ENCODE data around the gene ADCY10.

Gene ADCY10

DNA sequence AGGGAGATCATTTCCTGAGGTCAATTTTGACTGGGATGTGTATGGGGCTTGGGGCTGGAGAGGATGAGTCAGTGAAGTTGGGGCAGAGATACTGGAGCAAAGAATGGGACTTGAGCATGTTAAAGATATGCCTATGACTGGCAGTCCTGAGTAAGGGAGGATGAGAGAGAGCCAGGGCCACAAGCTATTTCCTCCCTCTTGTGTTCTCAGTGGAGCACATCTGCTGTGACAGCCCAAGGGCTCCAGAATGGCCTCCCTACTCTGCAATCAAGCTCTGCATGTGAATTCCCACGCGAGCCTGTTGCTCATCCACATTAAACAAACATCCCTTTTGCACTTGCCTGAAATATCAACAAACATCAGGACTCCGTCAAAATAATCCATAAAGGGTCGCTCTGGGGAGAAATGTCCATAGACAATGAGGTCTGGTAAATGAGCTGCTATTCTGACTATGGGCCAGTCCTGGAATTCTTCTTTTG lies 9.2 kb downstream of the ADCY10 start:
- Histone ChIP-seq H3K9me3 (ENCODE audit: low read length) (peaks cover 3% of the 10 kb centered on the region; the same call in 1 of the 2 replicates), H3K27ac (ENCODE audit: low read depth, low read length, poor library complexity, severe bottlenecking) (no peak overlapping the region), H3K9ac (ENCODE audit: low read length) (no peak overlapping the region), H3F3A (ENCODE audit: insufficient read depth, low read length) (no peaks in the 10 kb centered on the region), H4K20me1 (ENCODE audit: insufficient read depth, low read length) (no peaks in the 10 kb centered on the region), H3K9me2 (ENCODE audit: low read depth, low read length) (no peaks in the 10 kb centered on the region), H3K4me2 (ENCODE audit: low read length) (no peak overlapping the region), H3K36me3 (ENCODE audit: insufficient read depth, low read length) (no peaks in the 10 kb centered on the region), H2AFZ (ENCODE audit: low read length) (no peak overlapping the region), H3K79me2 (ENCODE audit: insufficient read depth, low read length) (no peaks in the 10 kb centered on the region), H3K4me3 (ENCODE audit: low read depth, low read length, poor library complexity, severe bottlenecking) (no peak overlapping the region), H3K27me3 (ENCODE audit: insufficient read depth, low read length) (no peaks in the 10 kb centered on the region), H3K4me1 (ENCODE audit: insufficient read depth, low read length, severe bottlenecking) (no peaks in the 10 kb centered on the region)
- no peak for TF ChIP-seq EZH2 (IDR thresholded peaks at IDR 0.05; ENCODE audit: borderline replicate concordance, low read length)
- TF ChIP-seq, protein P1, sequence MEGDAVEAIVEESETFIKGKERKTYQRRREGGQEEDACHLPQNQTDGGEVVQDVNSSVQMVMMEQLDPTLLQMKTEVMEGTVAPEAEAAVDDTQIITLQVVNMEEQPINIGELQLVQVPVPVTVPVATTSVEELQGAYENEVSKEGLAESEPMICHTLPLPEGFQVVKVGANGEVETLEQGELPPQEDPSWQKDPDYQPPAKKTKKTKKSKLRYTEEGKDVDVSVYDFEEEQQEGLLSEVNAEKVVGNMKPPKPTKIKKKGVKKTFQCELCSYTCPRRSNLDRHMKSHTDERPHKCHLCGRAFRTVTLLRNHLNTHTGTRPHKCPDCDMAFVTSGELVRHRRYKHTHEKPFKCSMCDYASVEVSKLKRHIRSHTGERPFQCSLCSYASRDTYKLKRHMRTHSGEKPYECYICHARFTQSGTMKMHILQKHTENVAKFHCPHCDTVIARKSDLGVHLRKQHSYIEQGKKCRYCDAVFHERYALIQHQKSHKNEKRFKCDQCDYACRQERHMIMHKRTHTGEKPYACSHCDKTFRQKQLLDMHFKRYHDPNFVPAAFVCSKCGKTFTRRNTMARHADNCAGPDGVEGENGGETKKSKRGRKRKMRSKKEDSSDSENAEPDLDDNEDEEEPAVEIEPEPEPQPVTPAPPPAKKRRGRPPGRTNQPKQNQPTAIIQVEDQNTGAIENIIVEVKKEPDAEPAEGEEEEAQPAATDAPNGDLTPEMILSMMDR (IDR thresholded peaks at IDR 0.05; ENCODE audit: low read length) = no peak

DNA sequence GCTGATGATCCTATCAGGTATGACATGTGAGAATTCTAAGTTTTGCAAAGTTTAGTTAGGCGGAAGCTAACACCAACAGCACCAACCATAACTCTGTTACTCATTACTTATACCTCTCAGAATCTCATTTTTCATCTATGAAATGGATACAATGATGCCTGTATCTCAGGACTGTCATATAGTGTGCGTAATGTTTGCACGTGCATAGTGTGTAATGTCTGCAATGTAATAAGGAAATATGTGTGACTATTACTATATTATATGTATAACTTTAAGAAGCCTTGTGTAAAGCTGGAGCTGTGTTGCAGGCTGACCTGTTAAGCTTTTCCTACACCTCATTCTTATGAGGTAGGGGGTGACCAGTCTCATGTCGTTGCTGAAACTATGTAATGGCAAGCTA lies 13.0 kb downstream of the ADCY10 start:
- Histone ChIP-seq H4K20me1 (ENCODE audit: insufficient read depth, low read length) (no peaks in the 10 kb centered on the region), H3K4me2 (ENCODE audit: low read length) (no peak overlapping the region), H3K79me2 (ENCODE audit: insufficient read depth, low read length) (no peaks in the 10 kb centered on the region), H3K27ac (ENCODE audit: low read depth, low read length, poor library complexity, severe bottlenecking) (no peak overlapping the region), H3K27me3 (ENCODE audit: insufficient read depth, low read length) (no peaks in the 10 kb centered on the region), H3K9me3 (ENCODE audit: low read length) (no peaks in the 10 kb centered on the region), H3F3A (ENCODE audit: insufficient read depth, low read length) (no peaks in the 10 kb centered on the region), H3K4me3 (ENCODE audit: low read depth, low read length, poor library complexity, severe bottlenecking) (no peak overlapping the region), H3K9ac (ENCODE audit: low read length) (no peak overlapping the region), H3K36me3 (ENCODE audit: insufficient read depth, low read length) (no peaks in the 10 kb centered on the region), H2AFZ (ENCODE audit: low read length) (no peak overlapping the region), H3K4me1 (ENCODE audit: insufficient read depth, low read length, severe bottlenecking) (no peaks in the 10 kb centered on the region), H3K9me2 (ENCODE audit: low read depth, low read length) (no peaks in the 10 kb centered on the region)
- no peak for TF ChIP-seq EZH2 (IDR thresholded peaks at IDR 0.05; ENCODE audit: borderline replicate concordance, low read length)
- TF ChIP-seq, protein P1 (IDR thresholded peaks at IDR 0.05; ENCODE audit: low read length) = no peak

DNA sequence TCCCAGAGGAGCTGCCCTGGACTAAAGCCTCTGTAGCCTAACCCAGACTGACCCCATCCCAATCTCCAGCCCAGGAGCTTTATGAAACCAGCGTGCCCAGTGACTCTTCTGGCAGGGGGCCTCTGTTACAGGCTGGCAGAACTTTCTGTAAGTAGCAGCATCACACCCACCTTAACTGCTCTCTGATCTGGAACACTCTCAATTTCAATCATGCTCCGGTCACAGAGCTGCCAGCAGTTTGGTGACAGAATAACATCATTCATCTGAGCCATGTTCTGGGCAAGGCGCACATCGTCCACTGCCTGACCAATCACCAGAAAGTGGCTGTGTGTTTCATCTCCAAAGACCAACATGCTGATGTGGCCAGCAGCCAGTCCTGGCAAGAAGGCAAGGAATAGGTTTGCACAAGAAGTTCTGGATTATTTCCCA lies 14.7 kb downstream of the ADCY10 start:
- no peaks in the 10 kb centered on the region for H3K9me3 ChIP-seq (ENCODE audit: low read length)
- H3K27ac ChIP-seq (ENCODE audit: low read depth, low read length, poor library complexity, severe bottlenecking) = no peak overlapping the region
- no peaks in the 10 kb centered on the region for H3K27me3 ChIP-seq (ENCODE audit: insufficient read depth, low read length)
- no peaks in the 10 kb centered on the region for H3K36me3 ChIP-seq (ENCODE audit: insufficient read depth, low read length)
- H3K4me1 ChIP-seq (ENCODE audit: insufficient read depth, low read length, severe bottlenecking) = no peaks in the 10 kb centered on the region
- no peak overlapping the region for H3K4me3 ChIP-seq (ENCODE audit: low read depth, low read length, poor library complexity, severe bottlenecking)
- no peaks in the 10 kb centered on the region for H3K9me2 ChIP-seq (ENCODE audit: low read depth, low read length)
- no peaks in the 10 kb centered on the region for H3K79me2 ChIP-seq (ENCODE audit: insufficient read depth, low read length)
- no peak overlapping the region for H3K9ac ChIP-seq (ENCODE audit: low read length)
- no peak overlapping the region for H2AFZ ChIP-seq (ENCODE audit: low read length)
- TF ChIP-seq EZH2 (IDR thresholded peaks at IDR 0.05; ENCODE audit: borderline replicate concordance, low read length) = no peak
- TF ChIP-seq, protein P1 (IDR thresholded peaks at IDR 0.05; ENCODE audit: low read length) = no peak
- H3F3A ChIP-seq (ENCODE audit: insufficient read depth, low read length) = no peaks in the 10 kb centered on the region
- H4K20me1 ChIP-seq (ENCODE audit: insufficient read depth, low read length) = no peaks in the 10 kb centered on the region
- H3K4me2 ChIP-seq (ENCODE audit: low read length) = no peak overlapping the region

Measured in OCI-LY1 (cell line).